Lower leg skin (tissue), 4 donors: Measurements from ENCODE around the gene G2E3. TPM values are rescaled to one million over a fixed set of nuclear protein-coding genes. Genes with fewer than 3 reads are reported as not detected.

Experiments used
- DNase-seq, 2 donors: peaks; one replicate each; pipeline ENCODE4 v3.0.0-alpha.2; 2019; ENCODE audit warnings: low spot score in 2 of 2
- H3K4me3 ChIP-seq: fragments of 200-600 bp; sonication (generic); 2 replicates; pipeline ENCODE4 v1.5.1; 2017; ENCODE audit warnings: mild to moderate bottlenecking, low read depth; ENCODE audit not compliant: poor library complexity, severe bottlenecking
- CTCF ChIP-seq, 3 donors: fragments of 450-650 bp; IDR thresholded peaks; one replicate each; pipeline ENCODE4 v1.5.1; 2016; ENCODE audit warnings: antibody characterized with exemption in 3 of 3, mild to moderate bottlenecking in 3 of 3, moderate library complexity in 2 of 3
- POLR2A ChIP-seq, 2 donors: fragments of 450-650 bp; IDR thresholded peaks; one replicate each; pipeline ENCODE4 v1.6.1; 2016 to 2017; ENCODE audit warnings: antibody characterized with exemption in 2 of 2, mild to moderate bottlenecking in 1 of 2, moderate library complexity in 1 of 2
- WGBS, 2 donors: methylation state at CpG; one replicate each; pipeline ENCODE4 v1.1.5; 2018; 5-methylcytosine and 5-hydroxymethylcytosine counted together
- intact Hi-C: fragments of 100-400 bp; cut with DNase I; formaldehyde crosslinking; loops from one replicate; pipeline ENCODE4 v1.15.0; 2023; ENCODE audit warnings: low total_unique reads
- total RNA-seq, 4 donors: library from RNA; depleted of rRNA; stranded (reverse); fragments of >200 nt; gene quantifications; one replicate each; pipeline ENCODE4 v1.1.0, GENCODE V29; 2016

The G2E3 gene
- total RNA-seq, 4 donors from 2014 or later = 8.0 to 13.0 (median 10.6) TPM

GRCh38 chr14:30553311-30553989, 5.5 kb upstream of the G2E3 start:
- intact Hi-C loops = no loop called here
- TF ChIP-seq POLR2A (IDR thresholded peaks at IDR 0.05) (no peak), CTCF (IDR thresholded peaks at IDR 0.05) (no peak)
- H3K4me3 ChIP-seq = no peak overlapping the region
- WGBS, 2 donors = 93% methylated on average over 3 of the region's 3 CpGs
- no peak for DNase-seq

- intact Hi-C loops = no loop called here
- no peak for TF ChIP-seq CTCF (IDR thresholded peaks at IDR 0.05)
- no peak for TF ChIP-seq POLR2A (IDR thresholded peaks at IDR 0.05)
- no peak for DNase-seq
- H3K4me3 ChIP-seq = peak overlapping the region; percentile 84
- 28% methylated on average over 6 of the region's 6 CpGs for WGBS, 2 donors
These were observed 640 bp upstream of the G2E3 start for GRCh38 chr14:30558362-30558674.

GRCh38 chr14:30559638-30560091, 707 bp downstream of the G2E3 start:
- intact Hi-C loops = no loop called here
- no peak for DNase-seq

GRCh38 chr14:30560581-30560980, 1.6 kb downstream of the G2E3 start:
- intact Hi-C loops = no loop called here
- no peak for DNase-seq
- H3K4me3 ChIP-seq = no peak overlapping the region
- TF ChIP-seq CTCF (IDR thresholded peaks at IDR 0.05) (no peak), POLR2A (IDR thresholded peaks at IDR 0.05) (no peak)
- 83 to 87% methylated on average over 1 of the region's 1 CpG for WGBS, 2 donors

More at GRCh38 chr14:30559638-30560091, 707 bp downstream of the G2E3 start:
- H3K4me3 ChIP-seq = peak overlapping the region; percentile 84
- 1% methylated on average over 16 of the region's 16 CpGs for WGBS, 2 donors
- TF ChIP-seq CTCF (IDR thresholded peaks at IDR 0.05) (no peak), POLR2A (IDR thresholded peaks at IDR 0.05) (no peak)

- intact Hi-C loops = no loop called here
- no peak for DNase-seq
- TF ChIP-seq POLR2A (IDR thresholded peaks at IDR 0.05) = no peak
- TF ChIP-seq CTCF (IDR thresholded peaks at IDR 0.05) = no peak
- no peak overlapping the region for H3K4me3 ChIP-seq
- WGBS, 2 donors = 93 to 95% methylated on average over 2 of the region's 2 CpGs
These were observed 5.4 kb downstream of the G2E3 start for GRCh38 chr14:30564235-30564867.

- no peak for DNase-seq
- no peak for TF ChIP-seq CTCF (IDR thresholded peaks at IDR 0.05)
- TF ChIP-seq POLR2A (IDR thresholded peaks at IDR 0.05) = no peak
- intact Hi-C loops = no loop called here
- no peak overlapping the region for H3K4me3 ChIP-seq
These were observed 5.9 kb downstream of the G2E3 start for GRCh38 chr14:30564868-30565248.
